RWPE2 (cell line): ENCODE measurements around the gene TPRN.
A peak's percentile ranks its signal among the peaks of the same experiment; 100 is the strongest.

Source experiments
- ATAC-seq: fragments of 200-7000 bp; cut with Tn5 transposase; 3 replicates; pipeline ENCODE4 v1.9.1; 2021; ENCODE audit warnings: low read depth
- DNase-seq: peaks from one replicate; pipeline ENCODE4 v3.0.0-alpha.2; 2020; ENCODE audit warnings: low spot score
- H3K27ac ChIP-seq: fragments of 450-650 bp; 2 replicates; pipeline ENCODE4 v1.5.1; 2017; ENCODE audit warnings: mild to moderate bottlenecking; ENCODE audit not compliant: poor library complexity, severe bottlenecking
- H3K27me3 ChIP-seq: fragments of 250-450 bp; sonication (Bioruptor Pico); 2 replicates; pipeline ENCODE4 v1.5.1; 2021; ENCODE audit warnings: mild to moderate bottlenecking, moderate library complexity; ENCODE audit not compliant: insufficient read depth, poor library complexity, severe bottlenecking
- H3K36me3 ChIP-seq: fragments of 250-450 bp; sonication (Bioruptor Pico); 2 replicates; pipeline ENCODE4 v1.5.1; 2020; ENCODE audit warnings: low read depth, mild to moderate bottlenecking, moderate library complexity
- H3K4me1 ChIP-seq: fragments of 250-450 bp; sonication (Bioruptor Pico); 2 replicates; pipeline ENCODE4 v1.5.1; 2021; ENCODE audit warnings: mild to moderate bottlenecking, moderate library complexity; ENCODE audit not compliant: insufficient read depth, poor library complexity, severe bottlenecking
- H3K4me3 ChIP-seq: fragments of 250-450 bp; sonication (Bioruptor Pico); 2 replicates; pipeline ENCODE4 v1.5.1; 2021; ENCODE audit warnings: mild to moderate bottlenecking, moderate library complexity; ENCODE audit not compliant: severe bottlenecking
- H3K9me3 ChIP-seq: fragments of 250-450 bp; sonication (Bioruptor Pico); 2 replicates; pipeline ENCODE4 v1.5.1; 2021; ENCODE audit warnings: mild to moderate bottlenecking, moderate library complexity; ENCODE audit not compliant: severe bottlenecking
- TF ChIP-seq, protein P1 (sequence below): fragments of 450-650 bp; IDR thresholded peaks from one replicate; pipeline ENCODE4 v1.5.1; 2017; ENCODE audit warnings: mild to moderate bottlenecking, moderate library complexity; ENCODE audit not compliant: poor library complexity, severe bottlenecking

TPRN gene

DNA sequence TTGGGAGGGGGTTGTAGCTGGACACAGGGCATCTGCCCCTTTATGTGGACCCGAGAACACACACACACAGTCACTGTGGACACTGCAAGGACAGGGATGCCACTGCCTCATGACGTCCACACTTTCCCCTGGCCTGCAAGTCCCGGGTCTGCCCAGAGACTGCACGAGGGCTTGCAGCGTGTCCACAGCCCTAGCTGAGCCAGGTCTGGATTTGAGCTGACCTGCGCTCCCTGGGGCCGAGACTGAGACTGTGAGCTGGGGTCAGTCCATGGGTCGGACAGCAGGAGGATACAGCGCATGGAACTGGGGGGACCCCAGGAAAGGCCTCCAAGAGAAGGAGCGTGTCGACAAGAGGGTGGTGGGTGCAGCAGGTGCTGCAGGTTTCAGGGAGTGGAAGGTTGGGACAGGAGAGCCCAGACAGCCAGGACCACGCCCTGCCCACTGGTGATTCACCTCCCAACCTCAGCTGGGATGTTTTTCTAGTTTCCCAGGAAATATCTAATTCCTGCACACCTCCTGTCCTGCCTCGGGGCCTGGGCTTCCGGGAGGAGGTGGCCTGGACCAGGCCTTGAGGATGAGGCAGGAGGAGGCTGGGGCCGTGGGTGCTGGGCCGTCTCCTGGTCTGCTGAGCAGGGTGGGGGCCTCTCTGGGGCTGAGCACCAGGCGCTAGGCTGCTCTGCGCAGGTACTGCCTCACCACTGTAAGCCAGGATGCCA is 26.0 kb upstream of the TPRN start:
- Histone ChIP-seq H3K27ac (peak overlapping the region; percentile 92), H3K4me1 (peaks cover 32% of the 10 kb centered on the region)

DNA sequence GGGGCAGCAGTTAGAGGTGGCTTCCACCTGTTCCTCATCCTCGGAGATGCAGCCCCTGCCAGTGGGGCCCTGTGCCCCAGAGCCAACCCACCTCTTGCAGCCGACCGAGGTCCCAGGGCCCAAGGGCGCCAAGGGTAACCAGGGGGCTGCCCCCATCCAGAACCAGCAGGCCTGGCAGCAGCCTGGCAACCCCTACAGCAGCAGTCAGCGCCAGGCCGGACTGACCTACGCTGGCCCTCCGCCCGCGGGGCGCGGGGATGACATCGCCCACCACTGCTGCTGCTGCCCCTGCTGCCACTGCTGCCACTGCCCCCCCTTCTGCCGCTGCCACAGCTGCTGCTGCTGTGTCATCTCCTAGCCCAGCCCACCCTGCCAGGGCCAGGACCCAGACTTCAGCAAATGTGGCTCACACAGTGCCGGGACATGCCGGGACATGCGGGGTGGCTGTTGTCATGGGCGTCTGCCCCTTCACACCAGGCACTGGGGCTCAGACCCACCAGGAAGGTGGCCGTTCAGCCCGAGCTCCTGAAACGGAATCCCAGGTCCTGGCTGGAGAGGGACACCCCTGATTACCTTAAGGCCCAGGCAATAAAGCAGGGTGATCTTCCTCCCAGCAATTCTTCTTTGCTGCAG is 25.3 kb upstream of the TPRN start:
- TF ChIP-seq, protein P1, sequence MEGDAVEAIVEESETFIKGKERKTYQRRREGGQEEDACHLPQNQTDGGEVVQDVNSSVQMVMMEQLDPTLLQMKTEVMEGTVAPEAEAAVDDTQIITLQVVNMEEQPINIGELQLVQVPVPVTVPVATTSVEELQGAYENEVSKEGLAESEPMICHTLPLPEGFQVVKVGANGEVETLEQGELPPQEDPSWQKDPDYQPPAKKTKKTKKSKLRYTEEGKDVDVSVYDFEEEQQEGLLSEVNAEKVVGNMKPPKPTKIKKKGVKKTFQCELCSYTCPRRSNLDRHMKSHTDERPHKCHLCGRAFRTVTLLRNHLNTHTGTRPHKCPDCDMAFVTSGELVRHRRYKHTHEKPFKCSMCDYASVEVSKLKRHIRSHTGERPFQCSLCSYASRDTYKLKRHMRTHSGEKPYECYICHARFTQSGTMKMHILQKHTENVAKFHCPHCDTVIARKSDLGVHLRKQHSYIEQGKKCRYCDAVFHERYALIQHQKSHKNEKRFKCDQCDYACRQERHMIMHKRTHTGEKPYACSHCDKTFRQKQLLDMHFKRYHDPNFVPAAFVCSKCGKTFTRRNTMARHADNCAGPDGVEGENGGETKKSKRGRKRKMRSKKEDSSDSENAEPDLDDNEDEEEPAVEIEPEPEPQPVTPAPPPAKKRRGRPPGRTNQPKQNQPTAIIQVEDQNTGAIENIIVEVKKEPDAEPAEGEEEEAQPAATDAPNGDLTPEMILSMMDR, result no peak
- Histone ChIP-seq H3K4me3 (no peak overlapping the region), H3K9me3 (no peaks in the 10 kb centered on the region), H3K27ac (peak overlapping the region; percentile 92), H3K36me3 (no peaks in the 10 kb centered on the region), H3K4me1 (peaks cover 32% of the 10 kb centered on the region), H3K27me3 (no peaks in the 10 kb centered on the region)
- DNase-seq (no peak), ATAC-seq (no peak)

More for the DNA sequence above, 26.0 kb upstream of the TPRN start:
- H3K36me3 ChIP-seq, result no peaks in the 10 kb centered on the region
- no peaks in the 10 kb centered on the region for H3K9me3 ChIP-seq
- H3K4me3 ChIP-seq, result no peak overlapping the region
- H3K27me3 ChIP-seq, result no peaks in the 10 kb centered on the region
- TF ChIP-seq, protein P1, result no peak
- peak; percentile 59 for ATAC-seq
- peak; percentile 95 for DNase-seq

DNA sequence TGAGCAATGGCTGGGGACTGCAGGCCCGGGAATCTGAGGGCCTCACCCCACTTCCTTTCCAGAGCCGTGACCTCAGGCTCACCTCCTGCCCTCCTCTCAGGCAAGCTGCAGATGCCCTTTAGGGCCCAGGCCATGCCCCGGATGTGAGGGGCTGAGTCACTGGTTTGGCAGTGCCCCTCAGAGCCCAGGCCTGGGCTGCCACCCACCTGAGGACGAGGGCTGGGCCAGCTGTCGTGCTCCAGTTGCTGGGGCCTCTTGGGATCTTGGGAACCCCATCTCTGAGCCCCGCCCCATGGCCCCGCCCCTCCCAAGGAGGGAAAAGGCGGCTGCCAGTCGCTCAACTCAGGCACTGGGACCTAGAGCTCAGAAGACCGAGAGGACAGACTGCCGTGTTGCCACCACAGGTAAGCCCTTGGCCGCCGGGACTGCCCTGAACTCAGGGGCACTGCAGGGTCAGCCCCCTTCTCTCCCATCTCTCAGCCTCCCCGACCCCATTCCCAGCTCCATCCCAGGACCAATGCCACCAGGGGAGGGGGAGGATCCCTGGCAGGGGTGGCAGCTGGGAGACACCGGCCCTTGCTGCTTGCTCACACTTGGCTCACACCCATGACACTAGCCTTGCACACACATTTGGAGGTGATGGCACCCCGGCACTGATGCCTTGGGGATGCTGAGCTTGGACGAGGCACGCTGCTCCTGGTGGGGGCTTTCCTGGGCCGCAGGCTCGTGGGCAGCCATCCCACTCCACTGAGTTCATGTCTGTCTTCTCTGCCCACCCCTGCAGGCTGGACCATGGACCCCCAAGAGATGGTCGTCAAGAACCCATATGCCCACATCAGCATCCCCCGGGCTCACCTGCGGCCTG is 24.5 kb upstream of the TPRN start, which contains the start of gene CYSRT1:
CYSRT1 (plus strand) TSS at position 345 of the 865 bp plus-strand sequence; CDS start at position 793, 448 bp downstream.
- Histone ChIP-seq H3K36me3 (no peaks in the 10 kb centered on the region), H3K27ac (peak within 1 kb of the TSS; percentile 92), H3K4me1 (peaks cover 32% of the 10 kb centered on the region), H3K4me3 (peak within 1 kb of the TSS; percentile 45), H3K9me3 (no peaks in the 10 kb centered on the region), H3K27me3 (no peaks in the 10 kb centered on the region)
- ATAC-seq (peak; percentile 1; the same call in 1 of the 3 replicates), DNase-seq (no peak)
- TF ChIP-seq, protein P1, result no peak

DNA sequence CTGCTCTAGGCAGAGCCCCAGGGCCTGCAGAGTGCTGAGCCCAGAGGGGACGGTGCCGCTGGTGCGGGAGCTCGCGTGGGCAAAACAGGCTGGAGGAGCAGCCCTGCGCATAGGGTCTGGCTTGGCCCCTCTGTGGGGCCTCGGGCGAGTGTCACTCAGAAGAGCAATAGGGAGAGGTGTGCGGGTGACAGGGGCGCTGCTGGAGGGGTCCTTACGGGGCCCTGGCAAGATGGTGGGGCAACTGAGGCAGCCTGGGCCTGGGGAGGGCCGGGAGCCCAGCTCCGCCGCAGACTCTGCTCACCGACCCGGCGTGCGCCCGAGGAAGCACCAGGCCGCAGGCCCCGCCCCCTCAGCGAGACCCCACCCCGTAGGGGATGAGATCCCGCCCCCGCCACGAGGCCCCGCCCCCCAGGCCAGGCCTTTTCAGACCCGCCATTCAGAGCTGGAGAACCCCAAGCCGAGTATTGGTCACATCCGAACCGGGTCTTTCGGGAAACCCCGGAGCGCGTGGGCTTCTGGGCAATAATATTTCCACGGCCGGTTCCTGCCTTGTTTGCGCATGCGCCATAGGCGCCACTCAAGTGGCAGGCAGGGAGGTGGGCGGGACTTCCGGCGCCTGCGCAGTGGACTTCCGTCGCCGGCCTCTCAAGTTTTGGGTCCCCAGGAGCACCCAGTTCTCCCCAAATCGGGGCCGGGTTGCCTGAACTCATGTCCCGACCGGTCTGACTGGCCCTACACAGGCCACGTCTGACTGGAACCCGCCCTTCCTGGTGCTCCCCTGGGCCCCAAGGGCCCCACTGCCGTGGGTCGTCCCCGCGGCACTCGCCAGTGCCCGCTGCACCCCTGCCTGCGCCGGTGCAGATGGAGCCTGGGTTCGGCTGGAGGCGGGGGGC is 22.8 kb upstream of the TPRN start:
- H3K4me1 ChIP-seq, result peaks cover 37% of the 10 kb centered on the region
- peak; percentile 98 for DNase-seq
- TF ChIP-seq, protein P1, result no peak
- no peaks in the 10 kb centered on the region for H3K9me3 ChIP-seq
- H3K4me3 ChIP-seq, result peak overlapping the region; percentile 45
- peak overlapping the region; percentile 92 for H3K27ac ChIP-seq
- no peaks in the 10 kb centered on the region for H3K36me3 ChIP-seq
- H3K27me3 ChIP-seq, result no peaks in the 10 kb centered on the region
- peak; percentile 44 for ATAC-seq
